GM12878 (cell line): ENCODE measurements around the gene ZFAND2B. TPM values are rescaled to one million over a fixed set of nuclear protein-coding genes. Genes with fewer than 3 reads are reported as not detected.

Experiments
- ATAC-seq: fragments of 200-7000 bp; cut with Tn5 transposase; 3 replicates; pipeline ENCODE4 v1.9.1; 2020; ENCODE audit warnings: mild to moderate bottlenecking, moderate library complexity
- BruUV-seq: library from RNA; stranded (reverse); fragments of 400-500 nt; replicated peaks from 2 replicates; lab custom pipeline; 2021; lab: Mats Ljungman, UMichigan
- CTCF ChIA-PET: fragments of 300-600 bp; sonication (Branson Sonifier 250); formaldehyde crosslinking; extraction: SDS; loops from one replicate; lab custom pipeline; 2021; ENCODE audit warnings: inconsistent platforms; lab: Yijun Ruan, JAX
- POLR2A ChIA-PET: fragments of 350-600 bp; formaldehyde crosslinking; extraction: SDS; loops from one replicate; lab custom pipeline; 2021; ENCODE audit warnings: inconsistent platforms; lab: Charles Lee
- RAD21 ChIA-PET: fragments of 300-600 bp; sonication (Branson Sonifier 250); formaldehyde crosslinking; loops from one replicate; lab custom pipeline; 2023; ENCODE audit warnings: antibody characterized with exemption; ENCODE audit not compliant: unreplicated experiment; lab: Charles Lee
- SMC1A ChIA-PET: fragments of 300-600 bp; sonication (Branson Sonifier 250); formaldehyde crosslinking; loops from one replicate; lab custom pipeline; 2023; ENCODE audit not compliant: unreplicated experiment, uncharacterized antibody; lab: Charles Lee
- DNase-seq: peaks from one replicate; pipeline ENCODE4 v3.0.0-alpha.2; 2011; ENCODE audit warnings: low read depth, low spot score
- FAIRE-seq: peaks from 3 replicates; lab custom pipeline; 2011; peaks lifted over from hg19 to GRCh38; lab: Jason Lieb, UNC
- H2AFZ ChIP-seq: 2 replicates; pipeline ENCODE4 v1.6.0; 2011; ENCODE audit warnings: low read depth, low read length, control low read depth; ENCODE audit not compliant: control insufficient read depth
- H3K27ac ChIP-seq: 2 replicates; pipeline ENCODE4 v1.5.1; 2011; ENCODE audit warnings: control low read depth; ENCODE audit not compliant: control insufficient read depth, insufficient read depth
- H3K27me3 ChIP-seq, 2 experiments: replicated peaks in 1 of 2; 2 replicates each; pipeline versions ENCODE4 v1.6.0 to v1.6.1; 2011; ENCODE audit warnings: low read length in 1 of 2; ENCODE audit not compliant: control insufficient read depth in 2 of 2, insufficient read depth in 2 of 2
- H3K36me3 ChIP-seq, 2 experiments: 2 replicates each; pipeline ENCODE4 v1.5.1; 2011; ENCODE audit warnings: low read length in 1 of 2; ENCODE audit not compliant: control insufficient read depth in 2 of 2, insufficient read depth in 2 of 2
- H3K4me1 ChIP-seq: 2 replicates; pipeline ENCODE4 v1.6.1; 2011; ENCODE audit warnings: mild to moderate bottlenecking, low read length, moderate library complexity, mixed read lengths; ENCODE audit not compliant: control insufficient read depth, insufficient read depth
- H3K4me2 ChIP-seq: 2 replicates; pipeline ENCODE4 v1.6.0; 2011; ENCODE audit warnings: control low read depth; ENCODE audit not compliant: control insufficient read depth, insufficient read depth
- H3K4me3 ChIP-seq: fragments of 200-600 bp; sonication (generic); 2 replicates; pipeline ENCODE4 v1.5.1; 2016
- H3K79me2 ChIP-seq: 2 replicates; pipeline ENCODE4 v1.6.0; 2011; ENCODE audit warnings: low read length; ENCODE audit not compliant: control insufficient read depth, insufficient read depth
- H3K9ac ChIP-seq: 2 replicates; pipeline ENCODE4 v1.8.0; 2011; ENCODE audit warnings: low read length, control low read depth, mixed read lengths; ENCODE audit not compliant: control insufficient read depth, insufficient read depth
- H3K9me3 ChIP-seq: replicated peaks from 3 replicates; pipeline ENCODE4 v1.5.1; 2011; ENCODE audit warnings: mild to moderate bottlenecking, low read length; ENCODE audit not compliant: control insufficient read depth, insufficient read depth
- H4K20me1 ChIP-seq: 2 replicates; pipeline ENCODE4 v1.6.0; 2011; ENCODE audit not compliant: control insufficient read depth, insufficient read depth
- EGR1 ChIP-seq, 2 experiments: IDR thresholded peaks; 1 replicate in 1 of 2; 2 replicates in 1 of 2; pipeline ENCODE4 v1.6.1; 2011 to 2012; ENCODE audit warnings: low read depth in 2 of 2, low read length in 2 of 2, borderline replicate concordance in 1 of 2, mild to moderate bottlenecking in 1 of 2, moderate library complexity in 1 of 2
- ESRRA ChIP-seq: IDR thresholded peaks from 2 replicates; pipeline ENCODE4 v1.6.1; 2012; ENCODE audit warnings: mild to moderate bottlenecking, low read length, improper control_type of control experiment
- KAT2A ChIP-seq: conservative IDR thresholded peaks from 2 replicates; pipeline ENCODE4 v1.6.1; 2011; ENCODE audit warnings: low read depth, low read length; ENCODE audit not compliant: control insufficient read depth
- MTA3 ChIP-seq: IDR thresholded peaks from 2 replicates; pipeline ENCODE4 v1.6.1; 2012; ENCODE audit warnings: low read length, inconsistent platforms, borderline replicate concordance
- MYB ChIP-seq: fragments of 150-350 bp; IDR thresholded peaks from 2 replicates; pipeline ENCODE4 v1.6.1; 2014; ENCODE audit warnings: mild to moderate bottlenecking, low read depth, low read length, borderline replicate concordance
- NFYA ChIP-seq: IDR thresholded peaks from 2 replicates; pipeline ENCODE4 v1.6.1; 2011; ENCODE audit warnings: low read depth, mild to moderate bottlenecking, low read length, improper control_type of control experiment, borderline replicate concordance
- NR2C2 ChIP-seq: IDR thresholded peaks from 2 replicates; pipeline ENCODE4 v1.6.1; 2011; ENCODE audit warnings: borderline replicate concordance, low read depth; ENCODE audit not compliant: control insufficient read depth, insufficient read length
- PAX8 ChIP-seq: fragments of 450-650 bp; IDR thresholded peaks from 2 replicates; pipeline ENCODE4 v1.6.1; 2017; ENCODE audit warnings: mild to moderate bottlenecking, moderate library complexity
- POLR2AphosphoS2 ChIP-seq: IDR thresholded peaks from 2 replicates; pipeline ENCODE4 v1.6.1; 2011; ENCODE audit warnings: low read depth, mild to moderate bottlenecking, low read length, improper control_type of control experiment, moderate library complexity
- RAD21 ChIP-seq: IDR thresholded peaks from 2 replicates; pipeline ENCODE4 v1.6.1; 2011; ENCODE audit warnings: mild to moderate bottlenecking, low read depth, low read length, moderate library complexity; ENCODE audit not compliant: insufficient read depth
- SIX5 ChIP-seq: IDR thresholded peaks from 2 replicates; pipeline ENCODE4 v1.6.1; 2011; ENCODE audit warnings: mild to moderate bottlenecking, low read depth, low read length, moderate library complexity; ENCODE audit not compliant: severe bottlenecking
- SMAD5 ChIP-seq: IDR thresholded peaks from 2 replicates; pipeline ENCODE4 v1.6.1; 2016; ENCODE audit warnings: antibody characterized with exemption, low read depth
- ZNF622 ChIP-seq: fragments of 450-650 bp; IDR thresholded peaks from 2 replicates; pipeline ENCODE4 v1.6.1; 2017; ENCODE audit warnings: mild to moderate bottlenecking, inconsistent platforms
- WGBS: methylation state at CpG from one replicate; pipeline ENCODE4 v1.1.6; 2016; ENCODE audit warnings: low lambda C conversion rate; ENCODE audit not compliant: insufficient replicate concordance, insufficient coverage; ENCODE audit errors: missing lambda C conversion rate; 5-methylcytosine and 5-hydroxymethylcytosine counted together
- in situ Hi-C: fragments of 300-500 bp; cut with MboI; formaldehyde crosslinking; loops from 9 replicates; pipeline ENCODE4 v1.14.3; 2018; ENCODE audit warnings: mixed read lengths
- intact Hi-C: fragments of 100-400 bp; cut with micrococcal nuclease; formaldehyde crosslinking; loops from one replicate; pipeline ENCODE4 v1.14.2; 2022; ENCODE audit not compliant: unreplicated experiment
- polyA plus RNA-seq, 11 experiments: library from polyadenylated mRNA; depleted of rRNA in 4 of 11; unstranded in 6 of 11; stranded (reverse) in 5 of 11; fragments of >200 nt; fragmentation: Nextera tagmentation in 4 of 11; fragmentation: Illumina TruSeq in 1 of 11; extraction: Ambion mirVana in 4 of 11; extraction: Trizol in 1 of 11; gene quantifications; 1 replicate in 1 of 11; 2 replicates in 10 of 11; pipeline versions ENCODE4 v1.2.1 to v1.2.3, GENCODE V29; 2011 to 2016; ENCODE audit warnings: inconsistent platforms in 2 of 11, missing spikeins in 2 of 11, low read depth in 1 of 11
- total RNA-seq, 4 experiments: library from RNA; depleted of rRNA in 3 of 4; stranded (reverse); fragments of >200 nt in 3 of 4; fragmentation: Illumina TruSeq in 1 of 4; extraction: Trizol in 1 of 4; gene quantifications; 2 replicates each; pipeline versions ENCODE4 v1.2.1 to v1.2.3, GENCODE V29; 2013 to 2021
- TF ChIP-seq, protein P1 (sequence below), 3 experiments: IDR thresholded peaks in 2 of 3; conservative IDR thresholded peaks in 1 of 3; 2 replicates each; pipeline ENCODE4 v1.5.1; 2011; ENCODE audit warnings: low read depth in 3 of 3, low read length in 3 of 3, mild to moderate bottlenecking in 3 of 3, control low read depth in 2 of 3, moderate library complexity in 2 of 3, inconsistent platforms in 1 of 3, mixed read lengths in 1 of 3; ENCODE audit not compliant: control insufficient read depth in 2 of 3, insufficient read depth in 1 of 3; ENCODE audit errors: extremely low read depth in 1 of 3
- TF ChIP-seq, protein P2 (sequence below): fragments of 450-650 bp; IDR thresholded peaks from 2 replicates; pipeline ENCODE4 v1.6.1; 2016; ENCODE audit warnings: mild to moderate bottlenecking, moderate library complexity, borderline replicate concordance

Gene ZFAND2B
- total and polyA plus RNA-seq, 10 of the 15 experiments (the other 5 are each of a cell fraction or from before 2014, with no cell fraction given), result 5.4 to 28.1 (median 22.4) TPM

DNA sequence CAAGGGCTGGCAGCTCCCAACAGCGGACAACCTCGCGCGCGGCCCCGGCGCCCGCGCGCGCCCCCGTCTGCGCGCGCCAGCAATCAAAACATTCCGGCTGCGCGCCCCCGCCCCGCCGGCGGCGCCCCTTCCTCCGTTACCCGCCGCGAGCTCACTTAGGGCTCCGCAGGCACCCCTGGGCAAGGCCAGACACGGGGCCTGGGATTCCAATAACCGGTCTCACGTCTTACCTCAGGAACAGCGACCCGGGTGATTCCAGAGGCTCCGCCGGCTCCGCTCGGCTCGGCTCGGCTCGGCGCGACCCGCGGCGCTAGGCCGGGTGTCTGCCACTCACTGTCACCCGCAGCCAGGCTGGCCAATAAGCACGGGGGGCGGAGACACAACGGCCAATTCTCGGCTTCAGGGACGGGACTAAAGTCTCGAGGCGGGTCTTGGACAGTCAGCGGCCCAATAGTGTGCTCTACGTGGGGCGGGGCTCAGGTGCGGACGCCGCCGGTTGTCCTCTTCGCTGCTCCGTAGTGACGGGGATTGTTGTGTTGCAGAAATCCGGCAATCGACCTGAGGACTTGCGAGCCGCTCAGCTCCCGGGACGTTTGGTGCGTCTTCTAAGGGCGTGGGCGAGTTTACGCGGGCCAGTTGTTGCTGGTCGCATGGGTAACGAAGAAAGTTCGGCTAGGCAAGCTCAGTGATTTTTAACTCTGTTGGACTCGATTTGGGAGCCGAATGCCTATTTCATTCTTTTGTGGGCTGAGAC lies 22.9 kb downstream of the ZFAND2B start, which contains the start of the genes ANKZF1 and ATG9A:
Gene ANKZF1, plus strand, starts transcription at position 502 of the 754 bp plus-strand sequence. CDS start 452 bp downstream, outside the sequence.
Gene ATG9A, minus strand, starts transcription at position 332 of the 754 bp plus-strand sequence. CDS start 1,612 bp downstream, outside the sequence.
- in situ Hi-C loops (no loop called here), intact Hi-C loops (loop anchor here (1.0 to 2.0 kb wide), 2 partner anchors 23 to 50 kb away; partner anchors contain the start of genes DNAJB2, TUBA4A and TUBA4B)
- 1% methylated on average over 80 of the region's 80 CpGs for WGBS
- Histone ChIP-seq H3K4me3 (peak within 1 kb of the TSS; percentile 97), H3K9me3 (no peaks in the 10 kb centered on the region), H3K79me2 (peaks cover 44% of the 10 kb centered on the region), H3K27me3 (no peaks in the 10 kb centered on the region), H3K27ac (peak within 1 kb of the TSS; percentile 87), H2AFZ (peak within 1 kb of the TSS; percentile 98), H3K4me2 (peak within 1 kb of the TSS; percentile 74), H3K9ac (peak within 1 kb of the TSS; percentile 92), H3K36me3 (peaks cover 7 to 28% of the 10 kb centered on the region in 2 experiments), H4K20me1 (no peaks in the 10 kb centered on the region), H3K4me1 (peaks cover 15% of the 10 kb centered on the region)
- POLR2A ChIA-PET, result interaction anchor here (0.6 to 3.5 kb wide), 14 partner anchors 9 to 344 kb away, joined by 3 to 45 read pairs (median 6); partner anchors contain the start of genes ABCB6, CNPPD1, DNAJB2 and DNPEP
- CTCF ChIA-PET, result interaction anchor here (0.7 to 2.8 kb wide), 13 partner anchors 8 to 900 kb away, joined by 3 to 16 read pairs (median 5); partner anchors contain the start of genes GLB1L, STK16, WNT10A and ZFAND2B
- peak; percentile 97 for FAIRE-seq
- DNase-seq, result peak; percentile 94
- RAD21 ChIA-PET, result interaction anchor here (0.5 to 2.6 kb wide), 12 partner anchors 11 to 70 kb away, joined by 3 to 14 read pairs (median 5); partner anchors contain the start of genes ABCB6, GLB1L, STK16 and TUBA4A
- no TSS peak for BruUV-seq
- ATAC-seq, result peak; percentile 99
- SMC1A ChIA-PET, result interaction anchor here (0.9 to 2.7 kb wide), 9 partner anchors 9 to 70 kb away, joined by 3 to 22 read pairs (median 7); partner anchors contain the start of genes ABCB6, CNPPD1, GLB1L and STK16
- peak; percentile 66 for TF ChIP-seq NFYA
- TF ChIP-seq EGR1 (IDR thresholded peaks at IDR 0.05; ENCODE audit: borderline replicate concordance in 1 of 2, low read depth in 2 of 2, low read length in 2 of 2), result peak in 1 of 2 experiments; percentile 88; a peak in 2 of 3 replicates
- TF ChIP-seq RAD21, result no peak
- peak; percentile 42; the same call in 1 of the 2 replicates for TF ChIP-seq SMAD5
- TF ChIP-seq MYB, result no peak
- TF ChIP-seq PAX8, result no peak
- no peak for TF ChIP-seq NR2C2
- TF ChIP-seq, protein P1, sequence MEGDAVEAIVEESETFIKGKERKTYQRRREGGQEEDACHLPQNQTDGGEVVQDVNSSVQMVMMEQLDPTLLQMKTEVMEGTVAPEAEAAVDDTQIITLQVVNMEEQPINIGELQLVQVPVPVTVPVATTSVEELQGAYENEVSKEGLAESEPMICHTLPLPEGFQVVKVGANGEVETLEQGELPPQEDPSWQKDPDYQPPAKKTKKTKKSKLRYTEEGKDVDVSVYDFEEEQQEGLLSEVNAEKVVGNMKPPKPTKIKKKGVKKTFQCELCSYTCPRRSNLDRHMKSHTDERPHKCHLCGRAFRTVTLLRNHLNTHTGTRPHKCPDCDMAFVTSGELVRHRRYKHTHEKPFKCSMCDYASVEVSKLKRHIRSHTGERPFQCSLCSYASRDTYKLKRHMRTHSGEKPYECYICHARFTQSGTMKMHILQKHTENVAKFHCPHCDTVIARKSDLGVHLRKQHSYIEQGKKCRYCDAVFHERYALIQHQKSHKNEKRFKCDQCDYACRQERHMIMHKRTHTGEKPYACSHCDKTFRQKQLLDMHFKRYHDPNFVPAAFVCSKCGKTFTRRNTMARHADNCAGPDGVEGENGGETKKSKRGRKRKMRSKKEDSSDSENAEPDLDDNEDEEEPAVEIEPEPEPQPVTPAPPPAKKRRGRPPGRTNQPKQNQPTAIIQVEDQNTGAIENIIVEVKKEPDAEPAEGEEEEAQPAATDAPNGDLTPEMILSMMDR (IDR thresholded peaks at IDR 0.05 in 2 of 3, conservative IDR thresholded peaks at IDR 0.05 in 1 of 3; ENCODE audit: control insufficient read depth in 2 of 3, extremely low read depth in 1 of 3, insufficient read depth in 1 of 3, low read depth in 3 of 3, low read length in 3 of 3), result no peak
- 0 out of 2 replicates have a peak, but pooled peaks have one; percentile 36 for TF ChIP-seq POLR2AphosphoS2
- no peak for TF ChIP-seq ZNF622
- TF ChIP-seq, protein P2, sequence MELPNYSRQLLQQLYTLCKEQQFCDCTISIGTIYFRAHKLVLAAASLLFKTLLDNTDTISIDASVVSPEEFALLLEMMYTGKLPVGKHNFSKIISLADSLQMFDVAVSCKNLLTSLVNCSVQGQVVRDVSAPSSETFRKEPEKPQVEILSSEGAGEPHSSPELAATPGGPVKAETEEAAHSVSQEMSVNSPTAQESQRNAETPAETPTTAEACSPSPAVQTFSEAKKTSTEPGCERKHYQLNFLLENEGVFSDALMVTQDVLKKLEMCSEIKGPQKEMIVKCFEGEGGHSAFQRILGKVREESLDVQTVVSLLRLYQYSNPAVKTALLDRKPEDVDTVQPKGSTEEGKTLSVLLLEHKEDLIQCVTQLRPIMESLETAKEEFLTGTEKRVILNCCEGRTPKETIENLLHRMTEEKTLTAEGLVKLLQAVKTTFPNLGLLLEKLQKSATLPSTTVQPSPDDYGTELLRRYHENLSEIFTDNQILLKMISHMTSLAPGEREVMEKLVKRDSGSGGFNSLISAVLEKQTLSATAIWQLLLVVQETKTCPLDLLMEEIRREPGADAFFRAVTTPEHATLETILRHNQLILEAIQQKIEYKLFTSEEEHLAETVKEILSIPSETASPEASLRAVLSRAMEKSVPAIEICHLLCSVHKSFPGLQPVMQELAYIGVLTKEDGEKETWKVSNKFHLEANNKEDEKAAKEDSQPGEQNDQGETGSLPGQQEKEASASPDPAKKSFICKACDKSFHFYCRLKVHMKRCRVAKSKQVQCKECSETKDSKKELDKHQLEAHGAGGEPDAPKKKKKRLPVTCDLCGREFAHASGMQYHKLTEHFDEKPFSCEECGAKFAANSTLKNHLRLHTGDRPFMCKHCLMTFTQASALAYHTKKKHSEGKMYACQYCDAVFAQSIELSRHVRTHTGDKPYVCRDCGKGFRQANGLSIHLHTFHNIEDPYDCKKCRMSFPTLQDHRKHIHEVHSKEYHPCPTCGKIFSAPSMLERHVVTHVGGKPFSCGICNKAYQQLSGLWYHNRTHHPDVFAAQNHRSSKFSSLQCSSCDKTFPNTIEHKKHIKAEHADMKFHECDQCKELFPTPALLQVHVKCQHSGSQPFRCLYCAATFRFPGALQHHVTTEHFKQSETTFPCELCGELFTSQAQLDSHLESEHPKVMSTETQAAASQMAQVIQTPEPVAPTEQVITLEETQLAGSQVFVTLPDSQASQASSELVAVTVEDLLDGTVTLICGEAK, result no peak
- TF ChIP-seq KAT2A, result no peak
- TF ChIP-seq SIX5, result no peak
- TF ChIP-seq MTA3, result no peak
- TF ChIP-seq ESRRA, result 0 out of 2 replicates have a peak, but pooled peaks have one; percentile 15
